Stomach (tissue), 4 donors: ENCODE measurements around the gene EDARADD.

Source experiments
- CTCF ChIP-seq, 7 experiments: fragments of 450-650 bp in 4 of 7; fragments of 200-600 bp in 3 of 7; sonication (generic) in 3 of 7; IDR thresholded peaks; one replicate each; pipeline ENCODE4 v1.5.1; 2016 to 2019; ENCODE audit warnings: antibody characterized with exemption in 7 of 7, control low read depth in 2 of 7, mild to moderate bottlenecking in 1 of 7
- POLR2A ChIP-seq, 4 donors: fragments of 450-650 bp; IDR thresholded peaks; one replicate each; pipeline ENCODE4 v1.6.1; 2016; ENCODE audit warnings: antibody characterized with exemption in 4 of 4, control low read depth in 2 of 4, mild to moderate bottlenecking in 1 of 4, moderate library complexity in 1 of 4
- POLR2AphosphoS5 ChIP-seq, 3 donors: sonication (generic); formaldehyde crosslinking; IDR thresholded peaks; one replicate each; pipeline ENCODE4 v1.6.1; 2016; ENCODE audit warnings: antibody characterized with exemption in 3 of 3

GRCh38 chr1:236354330-236355147 lies 39.5 kb upstream of the EDARADD start:
- TF ChIP-seq POLR2AphosphoS5 (IDR thresholded peaks at IDR 0.05) = no peak
- TF ChIP-seq CTCF (IDR thresholded peaks at IDR 0.05) = no peak
- TF ChIP-seq POLR2A (IDR thresholded peaks at IDR 0.05) = no peak
